ENCODE measurements around the gene GFI1B. TPM values are rescaled to one million over a fixed set of nuclear protein-coding genes. Genes with fewer than 3 reads are reported as not detected.
"Not testable (repeated sequence)": the region's sequence is repeated elsewhere in the genome, so short reads cannot be mapped to it uniquely, and the experiment has no call there.

Gene GFI1B
- total and polyA plus RNA-seq, 10 donors = 0.14 to 4.0 (median 2.1) TPM

- H3K36me3 ChIP-seq = no peaks in the 10 kb centered on the region
- intact Hi-C loops (cut with DNase I; ENCODE audit: low total_unique reads) = loop anchor here (10.0 kb wide), 1 partner anchor 56 kb away; no protein-coding TSS in a partner anchor
- no peak overlapping the region for H3K27ac ChIP-seq
- WGBS, 5 donors = 88 to 90% (median 88%) methylated on average over 14 of the region's 14 CpGs
- no peak overlapping the region for H3K4me3 ChIP-seq
- peaks cover 0 to 83% (median 4%) of the 10 kb centered on the region in 7 donors for H3K27me3 ChIP-seq (replicated peaks in 1 of 7)
- peaks cover 0 to 32% (median 16%) of the 10 kb centered on the region in 6 donors for H3K4me1 ChIP-seq
- TF ChIP-seq CTCF (IDR thresholded peaks at IDR 0.05 in 8 of 11, conservative IDR thresholded peaks at IDR 0.05 in 3 of 11) (no peak), POLR2AphosphoS5 (IDR thresholded peaks at IDR 0.05) (no peak), POLR2A (IDR thresholded peaks at IDR 0.05) (no peak)
- no peak for DNase-seq
- H3K9me3 ChIP-seq = no peaks in the 10 kb centered on the region
Observed at GRCh38 chr9:132988244-132989013, 9.9 kb downstream of the GFI1B start.

- Histone ChIP-seq H3K4me1 (peaks cover 0 to 28% (median 13%) of the 10 kb centered on the region in 6 donors), H3K27ac (no peak overlapping the region), H3K9me3 (no peaks in the 10 kb centered on the region), H3K36me3 (no peaks in the 10 kb centered on the region), H3K4me3 (no peak overlapping the region), H3K27me3 (replicated peaks in 1 of 7) (peaks cover 0 to 83% (median 4%) of the 10 kb centered on the region in 7 donors)
- DNase-seq = no peak
- intact Hi-C loops (cut with DNase I; ENCODE audit: low total_unique reads) = loop anchor here (10.0 kb wide), 1 partner anchor 56 kb away; no protein-coding TSS in a partner anchor
- 91 to 98% (median 93%) methylated on average over 11 to 13 of the region's 13 CpGs for WGBS, 5 donors
- no peak for TF ChIP-seq POLR2AphosphoS5 (IDR thresholded peaks at IDR 0.05)
- no peak for TF ChIP-seq POLR2A (IDR thresholded peaks at IDR 0.05)
- TF ChIP-seq CTCF (IDR thresholded peaks at IDR 0.05 in 8 of 11, conservative IDR thresholded peaks at IDR 0.05 in 3 of 11) = no peak
Observed at GRCh38 chr9:132989014-132989310, 10.5 kb downstream of the GFI1B start.

GRCh38 chr9:132989414-132989996 is 11.0 kb downstream of the GFI1B start:
- Histone ChIP-seq H3K27ac (no peak overlapping the region), H3K27me3 (replicated peaks in 1 of 7) (peaks cover 0 to 83% (median 4%) of the 10 kb centered on the region in 7 donors), H3K9me3 (no peaks in the 10 kb centered on the region), H3K4me1 (peaks cover 0 to 28% (median 14%) of the 10 kb centered on the region in 6 donors), H3K36me3 (no peaks in the 10 kb centered on the region), H3K4me3 (no peak overlapping the region)
- no peak for DNase-seq
- intact Hi-C loops (cut with DNase I; ENCODE audit: low total_unique reads) = loop anchor here (10.0 kb wide), 1 partner anchor 55 kb away; no protein-coding TSS in a partner anchor
- 88 to 94% (median 93%) methylated on average over 22 to 23 of the region's 23 CpGs for WGBS, 5 donors
- TF ChIP-seq CTCF (IDR thresholded peaks at IDR 0.05 in 8 of 11, conservative IDR thresholded peaks at IDR 0.05 in 3 of 11) (no peak), POLR2A (IDR thresholded peaks at IDR 0.05) (no peak), POLR2AphosphoS5 (IDR thresholded peaks at IDR 0.05) (no peak)

GRCh38 chr9:132989998-132990557 is 11.6 kb downstream of the GFI1B start:
- not testable (repeated sequence) for H3K9me3 ChIP-seq, DNase-seq, H3K4me3 ChIP-seq, H3K36me3 ChIP-seq, H3K27ac ChIP-seq
- WGBS, 5 donors = 74 to 89% (median 82%) methylated on average over 4 of the region's 4 CpGs
- intact Hi-C loops (cut with DNase I; ENCODE audit: low total_unique reads) = loop anchor here (10.0 kb wide), 1 partner anchor 55 kb away; no protein-coding TSS in a partner anchor
- Histone ChIP-seq H3K4me1 (peaks cover 0 to 28% (median 14%) of the 10 kb centered on the region in 6 donors), H3K27me3 (replicated peaks in 1 of 7) (peaks cover 0 to 83% (median 4%) of the 10 kb centered on the region in 7 donors)
